Nephron progenitor cell (in vitro differentiated cells): ENCODE measurements around the gene PPM1B.

Experiments
- DNase-seq: peaks from one replicate; pipeline ENCODE4 v3.0.0; 2021
- H3K27ac Mint-ChIP-seq: 2 replicates; pipeline ENCODE4 v1.8.0; 2021; ENCODE audit warnings: mild to moderate bottlenecking, moderate library complexity, mixed read lengths
- H3K27me3 Mint-ChIP-seq: 2 replicates; pipeline ENCODE4 v1.8.0; 2021; ENCODE audit warnings: mild to moderate bottlenecking, low read depth, mixed read lengths; ENCODE audit not compliant: poor library complexity
- H3K36me3 Mint-ChIP-seq: 2 replicates; pipeline ENCODE4 v1.8.0; 2021; ENCODE audit warnings: low read depth, mixed read lengths
- H3K4me1 Mint-ChIP-seq: 2 replicates; pipeline ENCODE4 v1.8.0; 2021; ENCODE audit warnings: mixed read lengths
- H3K4me3 Mint-ChIP-seq: 2 replicates; pipeline ENCODE4 v1.8.0; 2021; ENCODE audit warnings: mild to moderate bottlenecking, moderate library complexity, mixed read lengths
- H3K9me3 Mint-ChIP-seq: 2 replicates; pipeline ENCODE4 v1.8.0; 2021; ENCODE audit warnings: mild to moderate bottlenecking, moderate library complexity, mixed read lengths
- TF ChIP-seq, protein P1 (sequence below): fragments of 200-600 bp; sonication (generic); IDR thresholded peaks from 2 replicates; pipeline ENCODE4 v1.5.0; 2021; ENCODE audit warnings: antibody characterized with exemption

The PPM1B gene

DNA sequence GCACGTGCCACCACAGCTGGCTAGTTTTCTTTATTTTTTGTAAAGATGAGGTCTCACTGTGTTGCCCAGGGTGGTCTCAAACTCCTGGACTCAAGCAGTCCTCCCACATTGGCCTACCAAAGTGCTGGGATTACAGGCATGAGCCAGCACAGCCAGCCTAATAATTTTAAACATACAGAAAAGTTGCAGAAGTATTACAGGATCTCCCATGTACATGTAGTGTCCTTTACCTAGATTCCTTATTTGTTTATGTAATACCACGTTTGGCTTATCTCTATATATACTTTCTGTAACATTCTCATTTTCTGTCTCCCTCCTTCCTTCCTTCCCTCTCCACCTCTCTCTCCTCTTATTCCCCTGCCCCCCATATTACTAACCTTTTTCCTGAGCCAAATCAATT lies 41.7 kb downstream of the PPM1B start:
- TF ChIP-seq, protein P1, sequence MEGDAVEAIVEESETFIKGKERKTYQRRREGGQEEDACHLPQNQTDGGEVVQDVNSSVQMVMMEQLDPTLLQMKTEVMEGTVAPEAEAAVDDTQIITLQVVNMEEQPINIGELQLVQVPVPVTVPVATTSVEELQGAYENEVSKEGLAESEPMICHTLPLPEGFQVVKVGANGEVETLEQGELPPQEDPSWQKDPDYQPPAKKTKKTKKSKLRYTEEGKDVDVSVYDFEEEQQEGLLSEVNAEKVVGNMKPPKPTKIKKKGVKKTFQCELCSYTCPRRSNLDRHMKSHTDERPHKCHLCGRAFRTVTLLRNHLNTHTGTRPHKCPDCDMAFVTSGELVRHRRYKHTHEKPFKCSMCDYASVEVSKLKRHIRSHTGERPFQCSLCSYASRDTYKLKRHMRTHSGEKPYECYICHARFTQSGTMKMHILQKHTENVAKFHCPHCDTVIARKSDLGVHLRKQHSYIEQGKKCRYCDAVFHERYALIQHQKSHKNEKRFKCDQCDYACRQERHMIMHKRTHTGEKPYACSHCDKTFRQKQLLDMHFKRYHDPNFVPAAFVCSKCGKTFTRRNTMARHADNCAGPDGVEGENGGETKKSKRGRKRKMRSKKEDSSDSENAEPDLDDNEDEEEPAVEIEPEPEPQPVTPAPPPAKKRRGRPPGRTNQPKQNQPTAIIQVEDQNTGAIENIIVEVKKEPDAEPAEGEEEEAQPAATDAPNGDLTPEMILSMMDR, result no peak
- no peak overlapping the region for H3K27ac Mint-ChIP-seq
- H3K4me1 Mint-ChIP-seq, result peaks cover under 1% of the 10 kb centered on the region
- no peak overlapping the region for H3K4me3 Mint-ChIP-seq
- H3K9me3 Mint-ChIP-seq, result peaks cover 4% of the 10 kb centered on the region
- peaks cover 3% of the 10 kb centered on the region for H3K27me3 Mint-ChIP-seq
- peaks cover 46% of the 10 kb centered on the region for H3K36me3 Mint-ChIP-seq
- no peak for DNase-seq

DNA sequence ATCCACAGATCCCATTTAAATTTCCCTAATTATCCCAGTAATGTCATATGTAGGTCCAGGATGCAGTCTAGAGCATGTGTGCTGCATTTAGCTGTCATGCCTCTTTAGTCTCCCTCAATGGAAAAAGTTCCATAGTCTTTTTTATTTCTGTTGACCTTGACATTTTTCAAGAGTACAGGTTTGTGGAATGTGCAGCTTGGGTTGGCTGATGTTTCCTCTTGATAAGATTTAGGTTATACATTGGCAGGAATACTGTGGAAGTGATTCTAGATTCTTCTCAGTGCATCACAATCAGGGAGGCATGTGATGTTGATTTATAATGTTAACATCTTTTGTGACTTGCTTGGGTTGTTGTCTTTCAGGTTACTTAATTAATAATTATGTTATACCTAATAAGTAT lies 42.5 kb downstream of the PPM1B start:
- Mint-ChIP-seq H3K4me1 (no peaks in the 10 kb centered on the region), H3K27me3 (peaks cover 3% of the 10 kb centered on the region), H3K27ac (no peak overlapping the region), H3K4me3 (no peak overlapping the region), H3K36me3 (peaks cover 52% of the 10 kb centered on the region), H3K9me3 (peaks cover 4% of the 10 kb centered on the region)
- DNase-seq, result no peak
- TF ChIP-seq, protein P1, result no peak

DNA sequence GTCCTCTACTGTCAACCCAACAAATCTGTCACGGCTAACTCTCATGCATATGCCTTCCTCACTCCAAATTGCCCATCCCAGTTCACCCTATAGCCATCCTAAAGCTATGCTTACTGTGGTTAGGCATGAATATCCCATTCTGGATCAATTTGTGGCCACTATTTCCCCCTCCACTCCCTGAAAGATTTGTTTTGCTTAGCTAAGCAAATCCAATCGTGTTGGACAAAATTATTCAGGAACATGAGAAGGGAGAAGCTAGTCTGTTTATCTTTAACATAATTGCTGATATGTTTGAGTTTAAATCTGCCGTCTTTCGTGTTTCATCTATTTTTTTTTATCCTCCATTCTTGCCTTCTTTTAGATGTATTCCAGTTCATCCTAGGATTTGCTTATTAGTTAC lies 43.6 kb downstream of the PPM1B start:
- Mint-ChIP-seq H3K27ac (no peak overlapping the region), H3K4me3 (no peak overlapping the region), H3K9me3 (peaks cover 4% of the 10 kb centered on the region), H3K4me1 (no peaks in the 10 kb centered on the region), H3K36me3 (peaks cover 57% of the 10 kb centered on the region), H3K27me3 (peaks cover 3% of the 10 kb centered on the region)
- TF ChIP-seq, protein P1, result no peak
- no peak for DNase-seq

DNA sequence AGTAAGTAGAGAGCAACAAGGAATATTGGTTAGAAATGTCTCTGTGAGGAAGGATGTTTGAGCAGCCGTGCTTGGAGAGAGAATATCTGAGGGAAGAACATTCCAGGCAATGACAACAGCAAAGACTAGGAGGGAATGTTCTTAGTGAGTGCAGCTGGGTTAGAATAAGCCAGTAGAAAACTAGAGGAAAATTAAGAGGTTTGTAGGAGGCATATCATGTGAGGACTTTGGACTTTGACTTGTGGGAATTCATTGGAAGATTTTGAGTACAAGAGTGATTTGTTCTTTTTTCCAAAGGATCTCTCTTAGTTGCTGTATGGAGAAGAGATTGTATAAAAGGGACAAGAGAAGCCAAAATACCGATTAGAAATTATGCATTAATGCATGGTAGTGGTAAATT lies 47.2 kb downstream of the PPM1B start:
- Mint-ChIP-seq H3K27ac (peak overlapping the region; percentile 53), H3K27me3 (no peaks in the 10 kb centered on the region), H3K4me1 (no peaks in the 10 kb centered on the region), H3K4me3 (no peak overlapping the region), H3K36me3 (peaks cover 46% of the 10 kb centered on the region), H3K9me3 (no peaks in the 10 kb centered on the region)
- no peak for DNase-seq
- TF ChIP-seq, protein P1, result no peak

DNA sequence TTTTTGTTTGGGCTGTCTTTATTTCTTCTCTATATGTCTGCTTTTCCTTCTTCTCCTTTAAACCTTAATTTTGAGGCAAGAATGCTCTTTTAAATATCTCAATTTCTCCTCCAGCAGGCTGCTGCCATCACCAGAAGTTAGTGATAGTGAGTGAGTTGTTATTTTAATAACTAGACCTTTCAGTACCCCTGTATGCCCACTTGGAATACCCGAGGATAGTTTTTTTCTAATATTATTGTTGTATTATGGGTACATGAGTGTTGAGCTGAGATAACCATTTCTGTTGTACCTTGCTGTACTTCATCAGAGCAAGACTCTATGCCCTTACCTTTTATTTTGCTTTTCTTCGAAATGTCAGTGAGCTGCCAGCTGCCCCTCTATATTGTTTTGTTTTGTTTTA lies 50.1 kb downstream of the PPM1B start:
- Mint-ChIP-seq H3K9me3 (no peaks in the 10 kb centered on the region), H3K4me3 (no peak overlapping the region), H3K4me1 (no peaks in the 10 kb centered on the region), H3K27ac (no peak overlapping the region), H3K36me3 (peaks cover 44% of the 10 kb centered on the region), H3K27me3 (no peaks in the 10 kb centered on the region)
- TF ChIP-seq, protein P1, result no peak
- DNase-seq, result no peak

DNA sequence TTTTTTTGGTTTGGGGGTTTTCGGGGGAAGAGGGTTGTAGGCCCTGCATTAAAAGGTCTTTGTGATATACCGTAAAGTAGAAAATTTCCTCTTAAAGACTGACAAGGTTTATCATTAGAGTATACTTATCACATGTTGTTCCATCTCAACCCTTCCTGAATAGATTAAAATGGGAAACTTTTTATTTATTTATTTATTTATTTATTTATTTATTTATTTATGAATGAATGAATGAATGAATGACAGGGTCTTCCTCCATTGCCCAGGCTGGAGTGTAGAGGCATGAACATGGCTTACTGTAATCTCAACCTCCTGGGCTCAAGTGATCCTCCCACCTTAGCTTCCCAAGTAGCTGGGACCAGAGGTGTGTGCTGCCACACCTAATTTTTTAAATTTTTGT lies 58.1 kb downstream of the PPM1B start:
- Mint-ChIP-seq H3K36me3 (peaks cover 31% of the 10 kb centered on the region), H3K4me1 (no peaks in the 10 kb centered on the region), H3K4me3 (no peak overlapping the region), H3K27ac (no peak overlapping the region), H3K27me3 (no peaks in the 10 kb centered on the region), H3K9me3 (no peaks in the 10 kb centered on the region)
- no peak for DNase-seq
- TF ChIP-seq, protein P1, result no peak
